B cell (primary cell): ENCODE results near the gene ETFRF1. TPM values are rescaled to one million over a fixed set of nuclear protein-coding genes. Genes with fewer than 3 reads are reported as not detected.

Source experiments
- ATAC-seq: fragments of 200-7000 bp; cut with Tn5 transposase; one replicate; pipeline ENCODE4 v1.10.0; 2021; ENCODE audit warnings: low read depth, mild to moderate bottlenecking, moderate number of reproducible peaks, moderate library complexity
- CTCF ChIA-PET: fragments of 350-600 bp; sonication (Branson Sonifier 250); formaldehyde crosslinking; loops from one replicate; lab custom pipeline; 2021; ENCODE audit warnings: antibody characterized with exemption, inconsistent platforms; lab: Charles Lee
- POLR2A ChIA-PET: fragments of 350-600 bp; sonication (Branson Sonifier 250); formaldehyde crosslinking; loops from one replicate; lab custom pipeline; 2021; ENCODE audit warnings: antibody characterized with exemption; lab: Charles Lee
- DNase-seq: peaks from one replicate; pipeline ENCODE4 v3.0.0; 2013
- H2AFZ ChIP-seq: 2 replicates; pipeline ENCODE4 v1.6.1; 2012; ENCODE audit warnings: mild to moderate bottlenecking, low read depth, low read length; ENCODE audit not compliant: insufficient read depth, poor library complexity, severe bottlenecking
- H3K27ac ChIP-seq, 2 donors: 1 replicate in 1 of 2; 2 replicates in 1 of 2; pipeline ENCODE4 v1.5.1; 2012 to 2013; ENCODE audit warnings: low read length in 2 of 2, mild to moderate bottlenecking in 2 of 2, moderate library complexity in 1 of 2
- H3K27me3 ChIP-seq, 4 experiments: fragments of 200-600 bp in 1 of 4; sonication (generic) in 1 of 4; replicated peaks in 1 of 4; 1 replicate in 2 of 4; 2 replicates in 2 of 4; pipeline versions ENCODE4 v1.6.1 to v1.7.0; 2013 to 2016; ENCODE audit warnings: low read length in 3 of 4, mild to moderate bottlenecking in 2 of 4, mixed read lengths in 1 of 4, moderate library complexity in 1 of 4; ENCODE audit not compliant: insufficient read depth in 4 of 4, control insufficient read depth in 3 of 4; ENCODE audit errors: control extremely low read depth in 1 of 4
- H3K36me3 ChIP-seq, 2 experiments: replicated peaks in 1 of 2; 1 replicate in 1 of 2; 2 replicates in 1 of 2; pipeline versions ENCODE4 v1.6.1 to v1.7.1; 2013; ENCODE audit warnings: low read length in 1 of 2; ENCODE audit not compliant: insufficient read depth in 2 of 2, control insufficient read depth in 1 of 2; ENCODE audit errors: control extremely low read depth in 1 of 2, extremely low read depth in 1 of 2
- H3K4me1 ChIP-seq, 2 donors: fragments of 200-600 bp in 1 of 2; sonication (generic) in 1 of 2; 1 replicate in 1 of 2; 2 replicates in 1 of 2; pipeline versions ENCODE4 v1.5.1 to v1.6.1; 2013 to 2017; ENCODE audit warnings: low read length in 2 of 2; ENCODE audit not compliant: control insufficient read depth in 2 of 2, insufficient read depth in 2 of 2
- H3K4me2 ChIP-seq: replicated peaks from 2 replicates; pipeline ENCODE3; 2012; ENCODE audit warnings: mild to moderate bottlenecking, low read depth, low read length; ENCODE audit not compliant: poor library complexity, severe bottlenecking
- H3K4me3 ChIP-seq, 5 experiments: fragments of 200-600 bp in 1 of 5; sonication (generic) in 1 of 5; 1 replicate in 3 of 5; 2 replicates in 2 of 5; pipeline versions ENCODE4 v1.5.1 to v1.7.0; 2011 to 2016; ENCODE audit warnings: low read length in 4 of 5, mild to moderate bottlenecking in 4 of 5, low read depth in 2 of 5, control low read depth in 1 of 5, moderate library complexity in 1 of 5; ENCODE audit not compliant: insufficient read depth in 1 of 5; ENCODE audit errors: control extremely low read depth in 1 of 5, extremely low read depth in 1 of 5
- H3K79me2 ChIP-seq: fragments of 200-600 bp; sonication (generic); one replicate; pipeline ENCODE4 v1.6.0; 2016; ENCODE audit warnings: low read length; ENCODE audit not compliant: control insufficient read depth, insufficient read depth
- H3K9ac ChIP-seq: fragments of 200-600 bp; sonication (generic); 2 replicates; pipeline ENCODE4 v1.6.1; 2017; ENCODE audit warnings: mild to moderate bottlenecking, low read length, moderate library complexity
- H3K9me3 ChIP-seq, 3 donors: one replicate each; pipeline versions ENCODE4 v1.6.1 to v1.7.1; 2013; ENCODE audit warnings: low read length in 2 of 3; ENCODE audit not compliant: control insufficient read depth in 2 of 3, insufficient read depth in 1 of 3; ENCODE audit errors: control extremely low read depth in 1 of 3
- H4K20me1 ChIP-seq: 2 replicates; pipeline ENCODE4 v1.6.0; 2012; ENCODE audit warnings: mild to moderate bottlenecking, low read length; ENCODE audit not compliant: insufficient read depth, control insufficient read depth, poor library complexity, severe bottlenecking
- H3K27ac Mint-ChIP-seq: one replicate; pipeline ENCODE4 v1.8.0; 2021; ENCODE audit warnings: mixed read lengths
- H3K27me3 Mint-ChIP-seq: one replicate; pipeline ENCODE4 v1.8.0; 2021; ENCODE audit warnings: mixed read lengths
- H3K4me1 Mint-ChIP-seq: one replicate; pipeline ENCODE4 v1.8.0; 2021; ENCODE audit warnings: mixed read lengths
- H3K4me3 Mint-ChIP-seq: one replicate; pipeline ENCODE4 v1.8.0; 2021; ENCODE audit warnings: mixed read lengths
- H3K9me3 Mint-ChIP-seq: one replicate; pipeline ENCODE4 v1.8.0; 2022; ENCODE audit warnings: mixed read lengths; ENCODE audit not compliant: insufficient read depth
- EZH2 ChIP-seq: IDR thresholded peaks from 2 replicates; pipeline ENCODE4 v1.6.1; 2012; ENCODE audit warnings: borderline replicate concordance, low read depth, mild to moderate bottlenecking, moderate library complexity, low read length; ENCODE audit not compliant: insufficient read depth, poor library complexity, severe bottlenecking
- WGBS: methylation state at CpG from one replicate; pipeline ENCODE4 v1.1.5; 2013; ENCODE audit warnings: missing lambda C conversion rate; ENCODE audit not compliant: insufficient coverage; 5-methylcytosine and 5-hydroxymethylcytosine counted together
- intact Hi-C: fragments of 100-400 bp; cut with micrococcal nuclease; formaldehyde crosslinking; loops from one replicate; pipeline ENCODE4 v1.10.0; 2022
- polyA plus RNA-seq: library from polyadenylated mRNA; depleted of rRNA; stranded (reverse); fragments of >200 nt; gene quantifications from 2 replicates; pipeline ENCODE4 v1.2.3, GENCODE V29; 2012
- total RNA-seq, 2 donors: library from RNA; stranded (reverse); fragments of 120-200 nt in 1 of 2; gene quantifications; 1 replicate in 1 of 2; 2 replicates in 1 of 2; pipeline versions ENCODE4 v1.2.3 to v1.2.4, GENCODE V29; 2013 to 2022
- TF ChIP-seq, protein P1 (sequence below): fragments of 200-600 bp; IDR thresholded peaks from one replicate; pipeline ENCODE4 v1.8.0; 2022; ENCODE audit warnings: antibody characterized with exemption, mild to moderate bottlenecking

ETFRF1 gene
- total and polyA plus RNA-seq, 2 donors (not counting 1 experiment from before 2014, with no cell fraction given) = 17.9 to 26.1 TPM

DNA sequence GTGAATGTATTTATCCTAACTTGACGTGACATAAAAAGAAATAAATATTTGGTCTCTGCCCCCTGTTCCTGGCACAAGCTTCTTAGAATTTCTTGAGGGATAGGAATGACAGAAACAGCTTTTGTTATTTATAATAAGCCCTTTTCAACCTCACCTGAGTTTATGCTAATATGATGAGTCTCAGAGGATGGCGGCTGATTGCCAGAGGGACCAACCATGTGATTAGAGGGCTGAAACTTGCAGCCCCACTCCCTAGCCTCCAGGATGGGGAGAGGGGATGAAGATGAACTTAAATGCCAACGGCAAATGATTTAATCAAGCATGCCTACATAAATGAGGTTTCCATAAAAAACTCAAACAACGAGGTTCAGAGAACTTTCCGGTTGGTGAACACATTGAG lies 43.0 kb upstream of the ETFRF1 start:
- H3K9me3 Mint-ChIP-seq = no peaks in the 10 kb centered on the region
- Histone ChIP-seq H3K4me3 (no peak overlapping the region), H3K27ac (no peak overlapping the region), H2AFZ (no peak overlapping the region), H3K4me1 (peaks cover 22 to 27% of the 10 kb centered on the region in 2 donors), H3K36me3 (no peaks in the 10 kb centered on the region), H4K20me1 (no peaks in the 10 kb centered on the region), H3K4me2 (no peak overlapping the region), H3K79me2 (no peaks in the 10 kb centered on the region), H3K9me3 (peaks cover 0 to 4% (median 0%) of the 10 kb centered on the region in 3 donors), H3K27me3 (no peaks in the 10 kb centered on the region), H3K9ac (no peak overlapping the region)
- no peaks in the 10 kb centered on the region for H3K27me3 Mint-ChIP-seq
- peaks cover 21% of the 10 kb centered on the region for H3K4me1 Mint-ChIP-seq
- TF ChIP-seq, protein P1, sequence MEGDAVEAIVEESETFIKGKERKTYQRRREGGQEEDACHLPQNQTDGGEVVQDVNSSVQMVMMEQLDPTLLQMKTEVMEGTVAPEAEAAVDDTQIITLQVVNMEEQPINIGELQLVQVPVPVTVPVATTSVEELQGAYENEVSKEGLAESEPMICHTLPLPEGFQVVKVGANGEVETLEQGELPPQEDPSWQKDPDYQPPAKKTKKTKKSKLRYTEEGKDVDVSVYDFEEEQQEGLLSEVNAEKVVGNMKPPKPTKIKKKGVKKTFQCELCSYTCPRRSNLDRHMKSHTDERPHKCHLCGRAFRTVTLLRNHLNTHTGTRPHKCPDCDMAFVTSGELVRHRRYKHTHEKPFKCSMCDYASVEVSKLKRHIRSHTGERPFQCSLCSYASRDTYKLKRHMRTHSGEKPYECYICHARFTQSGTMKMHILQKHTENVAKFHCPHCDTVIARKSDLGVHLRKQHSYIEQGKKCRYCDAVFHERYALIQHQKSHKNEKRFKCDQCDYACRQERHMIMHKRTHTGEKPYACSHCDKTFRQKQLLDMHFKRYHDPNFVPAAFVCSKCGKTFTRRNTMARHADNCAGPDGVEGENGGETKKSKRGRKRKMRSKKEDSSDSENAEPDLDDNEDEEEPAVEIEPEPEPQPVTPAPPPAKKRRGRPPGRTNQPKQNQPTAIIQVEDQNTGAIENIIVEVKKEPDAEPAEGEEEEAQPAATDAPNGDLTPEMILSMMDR = no peak
- CTCF ChIA-PET = interaction anchor here (5.5 to 5.8 kb wide), 2 partner anchors 22 to 160 kb away, joined by 55 to 56 read pairs; no protein-coding TSS in a partner anchor
- no CpG with 5 or more reads among the region's 5 CpGs for WGBS
- no peak overlapping the region for H3K27ac Mint-ChIP-seq
- DNase-seq = no peak
- no peak for ATAC-seq
- intact Hi-C loops = no loop called here
- POLR2A ChIA-PET = no interaction called here
- H3K4me3 Mint-ChIP-seq = no peak overlapping the region

GRCh38 chr12:25155022-25155576 lies 39.9 kb upstream of the ETFRF1 start:
- peaks cover 0 to 4% (median 0%) of the 10 kb centered on the region in 3 donors for H3K9me3 ChIP-seq
- peak overlapping the region; percentile 36 for H2AFZ ChIP-seq
- ATAC-seq = peak; percentile 14
- Mint-ChIP-seq H3K4me3 (peak overlapping the region; percentile 74), H3K4me1 (peaks cover 36% of the 10 kb centered on the region), H3K9me3 (no peaks in the 10 kb centered on the region), H3K27ac (peak overlapping the region; percentile 87), H3K27me3 (no peaks in the 10 kb centered on the region)
- POLR2A ChIA-PET = interaction anchor here (0.5 to 1.5 kb wide), 2 partner anchors 40 to 103 kb away, joined by 3 to 5 read pairs; partner anchors contain the start of genes DNAI7 and ETFRF1
- peak overlapping the region; percentile 61 for H3K4me2 ChIP-seq
- TF ChIP-seq EZH2 = no peak
- TF ChIP-seq, protein P1 = peak; percentile 83
- H3K4me1 ChIP-seq = peaks cover 39 to 42% of the 10 kb centered on the region in 2 donors
- H3K9ac ChIP-seq = peak overlapping the region; percentile 13
- H3K79me2 ChIP-seq = no peaks in the 10 kb centered on the region
- H3K36me3 ChIP-seq = no peaks in the 10 kb centered on the region
- intact Hi-C loops = loop anchor here (1.0 to 5.0 kb wide), 7 partner anchors 25 to 1677 kb away; partner anchors contain the start of genes DNAI7, ETFRF1, ITPR2 and KRAS
- H3K27me3 ChIP-seq = no peaks in the 10 kb centered on the region
- peak; percentile 78 for DNase-seq
- H3K4me3 ChIP-seq = peak overlapping the region in 1 of 5 experiments; percentile 20
- CTCF ChIA-PET = interaction anchor here (0.6 to 5.8 kb wide), 30 partner anchors 9 to 1100 kb away, joined by 3 to 56 read pairs (median 4); partner anchors contain the start of genes DNAI7 and ETFRF1
- peak overlapping the region; percentile 16 to 72 for H3K27ac ChIP-seq
- WGBS = no CpG with 5 or more reads among the region's 2 CpGs
- no peaks in the 10 kb centered on the region for H4K20me1 ChIP-seq
